KOPT-K1 (cell line): ENCODE results near the gene ARFGEF3.
"Not testable (repeated sequence)": the region's sequence is repeated elsewhere in the genome, so short reads cannot be mapped to it uniquely, and the experiment has no call there.

Source experiments
- H3K27ac ChIP-seq: fragments of 200-600 bp; sonication (generic); 2 replicates; pipeline ENCODE4 v1.5.1; 2016; ENCODE audit warnings: antibody characterized with exemption, mild to moderate bottlenecking, low read depth, low read length; ENCODE audit not compliant: poor library complexity, severe bottlenecking
- H3K36me3 ChIP-seq: fragments of 200-600 bp; sonication (generic); 2 replicates; pipeline ENCODE4 v1.5.1; 2017; ENCODE audit warnings: antibody characterized with exemption, mild to moderate bottlenecking, low read length, moderate library complexity; ENCODE audit not compliant: insufficient read depth
- H3K9me3 ChIP-seq: fragments of 200-600 bp; sonication (generic); 2 replicates; pipeline ENCODE4 v1.5.1; 2017; ENCODE audit warnings: antibody characterized with exemption, low read length, mild to moderate bottlenecking; ENCODE audit not compliant: insufficient read depth, poor library complexity, severe bottlenecking

ARFGEF3 gene

DNA sequence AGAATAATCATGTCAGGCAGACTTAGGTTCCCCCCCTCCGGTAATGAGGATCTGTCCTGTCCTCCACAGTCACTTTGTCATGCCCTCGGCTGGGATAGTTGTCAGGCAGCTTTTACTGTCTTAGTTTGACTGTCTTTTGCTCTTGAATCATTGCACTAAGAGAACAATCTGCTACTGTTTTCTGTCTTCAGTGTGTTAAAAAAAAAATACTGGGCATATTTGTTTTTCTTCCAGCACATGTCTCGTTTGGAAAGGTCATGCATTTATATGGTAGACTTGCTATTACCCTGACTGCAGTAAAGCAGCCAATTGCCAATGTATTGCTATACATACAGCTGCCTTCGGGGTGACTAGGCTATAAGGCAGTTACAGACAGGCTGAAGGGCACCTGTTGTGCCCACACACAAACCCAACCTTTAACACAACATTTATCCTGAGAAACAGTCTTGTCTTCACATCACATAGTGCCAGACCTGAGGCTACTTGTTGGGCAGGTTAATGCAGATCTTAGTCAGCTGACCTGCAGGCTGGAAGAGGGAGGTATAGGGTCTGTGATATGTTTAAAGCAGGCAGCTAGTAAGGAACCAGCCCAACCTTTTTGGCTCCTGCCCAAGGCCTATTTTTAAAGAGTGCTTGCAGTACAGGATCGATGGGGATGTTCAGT lies 26.7 kb downstream of the ARFGEF3 start:
- Histone ChIP-seq H3K27ac (no peak overlapping the region), H3K36me3 (no peaks in the 10 kb centered on the region), H3K9me3 (no peaks in the 10 kb centered on the region)

DNA sequence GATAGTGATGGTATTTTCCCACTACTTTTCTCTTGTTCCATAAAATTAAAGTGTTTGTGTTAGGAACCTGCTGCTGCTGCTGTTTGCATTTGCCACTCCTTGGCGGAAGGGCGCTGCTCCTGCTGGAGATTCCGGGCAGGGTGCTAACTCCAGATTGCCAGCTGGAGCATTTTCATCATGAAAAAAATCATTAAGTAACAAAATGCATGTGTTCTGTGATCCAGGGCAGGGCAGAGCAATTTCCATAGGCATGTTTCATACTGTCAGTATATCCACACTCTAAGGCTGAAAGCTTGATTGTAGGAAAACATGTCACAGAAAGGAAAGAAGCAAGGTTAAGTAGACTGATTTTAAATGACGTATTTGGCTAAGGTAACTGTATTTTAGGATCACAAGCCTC lies 32.5 kb downstream of the ARFGEF3 start:
- Histone ChIP-seq H3K27ac (no peak overlapping the region), H3K36me3 (no peaks in the 10 kb centered on the region), H3K9me3 (no peaks in the 10 kb centered on the region)

DNA sequence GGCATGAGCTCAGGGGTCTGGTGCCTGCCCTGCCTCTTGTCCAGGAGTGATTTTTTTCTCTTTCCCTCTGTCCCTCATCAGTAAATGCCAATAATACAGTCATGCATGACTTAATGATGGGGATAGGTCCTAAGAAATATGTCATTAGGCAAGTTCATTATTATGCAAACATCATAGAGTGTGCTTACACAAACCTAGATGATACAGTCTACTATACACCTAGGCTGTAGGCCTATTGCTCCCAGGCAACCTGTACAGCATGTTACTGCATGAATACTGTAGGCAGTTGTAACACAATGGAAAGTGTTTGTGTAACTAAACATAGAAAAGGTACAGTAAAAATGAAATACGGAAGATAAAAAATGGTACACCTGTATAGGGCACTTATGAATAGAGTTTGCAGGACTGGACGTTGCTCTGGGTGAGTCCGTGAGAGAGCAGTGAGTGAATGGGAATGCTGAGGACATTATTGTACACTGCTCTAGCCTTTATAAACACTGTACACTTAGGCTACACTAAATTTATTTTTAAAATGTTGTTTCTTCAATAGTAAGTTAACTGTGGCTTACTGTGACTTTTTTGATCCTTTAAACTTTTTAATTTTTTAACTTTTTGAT lies 34.5 kb downstream of the ARFGEF3 start:
- Histone ChIP-seq H3K9me3 (no peaks in the 10 kb centered on the region), H3K36me3 (no peaks in the 10 kb centered on the region), H3K27ac (no peak overlapping the region)

DNA sequence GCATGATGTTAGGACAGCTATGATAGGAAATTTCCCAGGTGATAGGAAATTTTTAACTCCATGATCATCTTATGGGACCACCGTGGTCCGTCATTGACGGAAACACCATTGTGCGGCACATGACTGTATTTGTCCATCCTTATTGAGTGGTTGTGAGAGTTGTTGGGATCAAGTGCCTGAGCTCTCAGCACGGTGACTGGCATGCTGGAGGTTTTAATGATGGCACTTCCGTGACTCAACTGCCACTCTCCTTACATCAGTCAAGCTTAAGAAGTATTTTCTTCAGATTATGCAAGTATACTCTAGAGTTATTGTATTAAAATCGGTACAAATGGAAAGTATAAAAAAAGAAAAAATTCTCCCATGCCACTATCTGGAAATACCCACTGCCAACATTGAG lies 35.8 kb downstream of the ARFGEF3 start:
- no peaks in the 10 kb centered on the region for H3K9me3 ChIP-seq
- H3K36me3 ChIP-seq: no peaks in the 10 kb centered on the region

DNA sequence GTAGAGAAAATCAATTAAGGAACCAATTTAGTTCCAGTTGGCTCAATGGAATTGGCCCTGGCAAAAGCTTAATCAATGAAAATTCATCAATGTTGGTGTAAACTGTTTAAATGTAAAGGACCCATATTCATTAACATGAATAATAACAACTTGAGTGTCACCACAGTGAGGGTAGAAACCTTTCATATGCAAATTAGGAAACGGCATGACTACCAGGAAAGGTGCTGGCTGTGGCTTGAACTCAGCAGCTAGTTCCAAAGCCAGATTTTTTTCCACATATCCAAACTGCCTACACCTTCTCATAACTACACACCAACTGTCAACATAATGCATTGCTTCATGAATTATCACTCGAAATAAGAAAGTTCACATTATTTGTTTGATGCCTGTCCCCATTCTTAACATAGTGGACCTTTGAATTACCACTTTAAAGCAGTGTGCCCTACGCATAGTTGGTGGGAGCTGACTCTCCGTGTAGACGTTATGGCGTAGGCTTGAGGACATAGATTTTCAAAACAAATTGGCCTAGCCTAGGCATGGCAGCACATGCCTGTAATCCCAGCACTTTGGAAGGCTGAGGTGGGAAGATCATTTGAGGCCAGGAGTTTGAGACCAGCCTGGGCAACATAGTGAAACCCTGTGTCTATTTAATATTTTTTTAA lies 36.8 kb downstream of the ARFGEF3 start:
- Histone ChIP-seq H3K27ac (no peak overlapping the region), H3K9me3 (no peaks in the 10 kb centered on the region), H3K36me3 (no peaks in the 10 kb centered on the region)

More for the DNA sequence above, 35.8 kb downstream of the ARFGEF3 start:
- no peak overlapping the region for H3K27ac ChIP-seq

DNA sequence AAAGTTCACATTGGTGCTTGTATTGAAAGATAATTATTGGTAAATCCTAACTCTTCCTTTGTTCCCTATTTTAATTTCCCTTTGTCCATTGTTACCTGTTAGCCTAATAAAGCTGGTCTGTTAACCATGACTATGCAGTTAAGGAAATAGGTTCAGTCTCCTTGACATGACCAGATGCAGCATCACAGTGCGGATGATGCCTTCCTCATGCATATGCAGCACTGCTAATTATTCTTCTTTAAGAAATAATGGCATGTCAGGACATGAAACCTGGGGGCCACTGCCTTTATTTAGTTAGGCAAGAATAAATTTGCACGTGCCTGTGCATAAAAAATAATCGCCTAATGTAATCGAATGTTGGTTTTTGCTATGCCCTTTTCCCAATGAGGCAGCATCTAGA lies 40.1 kb downstream of the ARFGEF3 start:
- no peaks in the 10 kb centered on the region for H3K36me3 ChIP-seq
- H3K27ac ChIP-seq: no peak overlapping the region
- no peaks in the 10 kb centered on the region for H3K9me3 ChIP-seq

DNA sequence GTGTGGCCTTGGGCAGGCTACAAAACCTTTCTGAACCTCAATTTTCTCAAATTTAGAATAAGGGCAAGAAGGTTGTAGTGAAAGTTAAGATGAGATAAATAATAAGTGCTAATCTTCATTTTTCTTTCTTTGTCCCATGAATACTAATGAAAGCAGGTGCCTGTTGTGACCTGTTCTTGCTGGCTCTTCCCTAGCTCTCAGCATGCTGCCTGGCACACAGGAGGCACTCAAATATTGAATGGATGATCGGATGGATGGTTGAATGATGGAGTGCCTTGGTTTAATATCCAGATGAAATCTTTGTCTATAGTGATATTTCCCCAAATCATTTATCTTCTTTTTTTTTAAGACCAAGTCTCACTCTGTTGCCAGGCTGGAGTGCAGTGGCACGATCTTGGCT lies 41.6 kb downstream of the ARFGEF3 start:
- Histone ChIP-seq H3K9me3 (no peaks in the 10 kb centered on the region), H3K27ac (no peak overlapping the region), H3K36me3 (no peaks in the 10 kb centered on the region)

DNA sequence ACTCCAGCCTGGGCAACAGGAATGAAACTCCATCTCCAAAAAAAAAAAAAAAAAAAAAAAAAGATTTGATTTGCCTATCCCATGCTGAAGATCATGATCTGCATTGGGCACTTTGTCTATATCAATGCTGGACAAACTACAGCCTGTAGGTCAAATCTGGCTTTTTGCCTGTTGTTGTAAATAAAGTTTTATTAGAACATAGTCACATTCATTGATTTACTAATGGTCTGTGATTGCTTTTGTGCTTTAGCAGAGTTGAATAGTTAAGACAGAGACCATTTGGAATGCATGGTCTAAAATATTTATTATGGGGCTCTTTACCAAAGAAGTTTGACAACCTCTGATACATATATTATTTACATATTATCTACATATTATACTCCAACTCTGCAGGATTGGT lies 42.6 kb downstream of the ARFGEF3 start:
- Histone ChIP-seq H3K36me3 (no peaks in the 10 kb centered on the region), H3K27ac (no peak overlapping the region), H3K9me3 (no peaks in the 10 kb centered on the region)

DNA sequence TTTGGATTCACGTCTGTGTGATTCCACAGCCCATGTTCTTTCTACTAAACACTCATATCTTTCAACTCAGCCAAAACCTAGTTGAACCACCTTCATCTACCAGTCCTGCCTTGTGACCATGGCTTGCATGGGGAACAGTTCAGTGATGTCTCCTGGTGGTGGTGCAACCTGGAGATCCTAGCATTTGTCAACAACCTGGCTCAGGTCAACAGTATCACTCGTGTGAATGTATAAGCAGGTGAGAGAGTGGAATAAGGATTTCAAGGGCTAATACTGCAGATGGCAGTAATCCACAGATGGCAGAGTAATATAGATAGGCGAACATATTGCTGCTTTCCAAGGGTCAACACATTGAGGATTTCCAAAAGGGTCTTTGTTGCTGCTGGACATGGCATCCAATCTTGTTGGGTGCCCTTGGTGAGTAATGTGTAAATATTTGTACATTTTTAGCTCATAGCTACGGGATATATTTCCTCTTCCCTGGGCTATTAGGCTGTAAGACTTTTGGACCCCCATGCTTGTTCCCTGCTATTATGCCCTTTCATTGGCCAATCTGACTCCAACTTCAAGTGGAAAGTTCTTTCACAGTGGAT lies 43.1 kb downstream of the ARFGEF3 start:
- Histone ChIP-seq H3K36me3 (no peaks in the 10 kb centered on the region), H3K27ac (no peak overlapping the region), H3K9me3 (no peaks in the 10 kb centered on the region)

DNA sequence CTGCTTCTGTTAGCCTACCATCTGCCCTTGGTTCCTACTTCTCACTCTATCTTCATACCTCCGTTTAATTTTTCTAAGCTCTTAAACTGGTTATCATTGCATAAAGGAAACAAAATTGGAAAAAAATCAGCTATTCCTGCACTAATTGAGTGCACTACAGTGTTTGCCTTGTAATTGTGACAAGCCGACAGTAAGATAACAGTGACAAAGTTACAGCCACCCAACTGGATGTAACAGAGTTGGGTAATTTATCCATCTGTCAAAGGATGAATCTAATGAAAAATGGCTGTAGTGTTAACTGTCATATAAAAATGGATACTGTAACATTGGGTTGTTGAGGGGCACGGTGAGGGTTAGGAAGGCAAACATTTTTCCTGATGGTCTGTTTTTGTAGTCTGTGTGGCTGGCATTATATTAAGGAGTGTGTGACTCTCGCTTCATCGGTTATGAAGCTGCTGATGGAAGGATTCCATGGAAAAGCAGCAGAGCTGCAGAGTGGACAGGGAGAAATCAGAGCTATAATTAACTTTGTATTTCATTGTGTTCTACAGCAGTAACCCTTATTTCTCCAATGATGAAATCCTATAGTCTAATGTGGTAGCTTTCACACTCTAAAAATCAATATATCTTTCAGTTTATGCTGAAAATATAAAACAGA lies 43.8 kb downstream of the ARFGEF3 start:
- no peaks in the 10 kb centered on the region for H3K9me3 ChIP-seq
- no peak overlapping the region for H3K27ac ChIP-seq
- H3K36me3 ChIP-seq: no peaks in the 10 kb centered on the region

DNA sequence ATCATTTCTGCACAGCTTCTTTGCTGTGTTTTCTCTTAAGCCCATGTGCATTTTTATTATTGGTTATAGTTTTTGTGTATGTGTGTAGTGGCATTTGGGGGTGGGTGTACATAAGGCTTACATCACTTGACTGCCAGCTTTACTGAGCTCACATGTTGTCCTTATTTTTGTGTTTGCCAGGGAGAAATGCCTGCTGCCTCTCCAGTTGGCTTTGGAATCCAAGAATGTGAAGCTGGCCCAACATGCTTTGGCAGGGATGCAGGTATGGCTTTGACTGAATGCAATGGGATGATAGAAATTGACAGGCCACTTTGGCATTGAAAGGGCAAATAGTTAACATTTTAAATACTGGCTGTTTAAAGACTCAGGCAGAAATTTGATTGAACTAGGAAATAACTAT lies 45.1 kb downstream of the ARFGEF3 start:
- H3K36me3 ChIP-seq: no peaks in the 10 kb centered on the region
- H3K27ac ChIP-seq: no peak overlapping the region
- no peaks in the 10 kb centered on the region for H3K9me3 ChIP-seq

DNA sequence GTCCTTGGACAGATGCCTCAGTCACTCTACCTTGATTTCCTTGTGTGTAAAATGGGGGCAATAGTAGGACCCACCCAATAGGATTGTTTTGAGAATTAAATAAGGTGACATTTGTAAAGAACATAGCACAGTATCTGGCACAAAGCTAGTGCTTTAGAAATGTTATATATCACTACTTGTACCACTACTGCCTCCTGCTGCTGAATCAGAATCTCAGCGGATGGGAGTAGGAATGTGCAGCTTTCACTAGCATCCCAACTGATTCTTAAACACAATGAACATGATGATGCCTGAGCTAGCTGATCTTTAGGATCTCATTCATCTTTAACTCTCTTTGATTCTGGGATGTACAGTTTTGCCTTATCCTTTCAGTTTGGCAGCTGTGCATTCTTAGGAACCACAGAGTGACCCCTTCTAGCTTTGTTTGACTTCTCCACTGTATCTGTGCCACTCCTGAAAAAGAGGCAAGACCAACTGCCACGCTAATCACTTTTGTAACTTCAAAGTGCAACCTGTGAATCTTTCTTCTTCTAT lies 49.4 kb downstream of the ARFGEF3 start:
- Histone ChIP-seq H3K36me3 (no peaks in the 10 kb centered on the region), H3K27ac (no peak overlapping the region), H3K9me3 (no peaks in the 10 kb centered on the region)

DNA sequence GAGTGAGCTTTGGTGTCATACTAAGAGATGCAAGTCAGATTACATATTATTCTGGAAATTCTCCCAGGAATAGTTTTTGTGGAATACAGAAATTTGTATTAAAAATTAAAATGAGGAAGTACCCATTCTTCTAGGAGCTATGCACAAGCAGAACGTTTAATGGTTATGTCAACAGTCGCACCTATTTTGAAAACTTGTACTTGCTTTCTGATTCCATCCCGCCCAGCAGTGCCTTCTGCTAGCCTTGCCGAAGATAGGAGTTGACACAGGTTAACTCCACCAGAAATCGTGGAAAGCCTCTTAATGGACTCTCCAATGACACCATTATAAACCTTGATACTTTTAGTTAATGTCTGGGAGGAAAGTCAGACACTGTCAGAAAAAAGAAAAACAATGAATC lies 49.9 kb downstream of the ARFGEF3 start:
- H3K36me3 ChIP-seq: no peaks in the 10 kb centered on the region
- no peak overlapping the region for H3K27ac ChIP-seq
- H3K9me3 ChIP-seq: no peaks in the 10 kb centered on the region

DNA sequence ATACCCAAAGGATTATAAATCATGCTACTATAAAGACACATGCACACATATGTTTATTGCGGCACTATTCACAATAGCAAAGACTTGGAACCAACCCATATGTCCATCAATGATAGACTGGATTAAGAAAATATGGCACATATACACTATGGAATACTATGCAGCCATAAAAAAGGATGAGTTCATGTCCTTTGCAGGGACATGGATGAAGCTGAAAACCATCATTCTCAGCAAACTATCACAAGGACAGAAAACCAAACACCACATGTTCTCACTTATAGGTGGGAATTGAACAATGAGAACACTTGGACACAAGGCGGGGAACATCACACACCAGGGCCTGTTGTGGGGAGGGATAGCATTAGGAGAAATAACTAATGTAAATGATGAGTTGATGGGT lies 50.8 kb downstream of the ARFGEF3 start:
- not testable (repeated sequence) for H3K27ac ChIP-seq, H3K9me3 ChIP-seq, H3K36me3 ChIP-seq
